Stimulated activated naive B cell treated with anti-CD40 and anti-IgM and Interleukin-4, amounts not matched to agents 10 μg/mL and 1 μg/mL and 100 μg/mL, for 72 hours (primary cell): ENCODE measurements around the gene KPNA4.
A peak's percentile ranks its signal among the peaks of the same experiment; 100 is the strongest.
"Not testable (repeated sequence)": the region's sequence is repeated elsewhere in the genome, so short reads cannot be mapped to it uniquely, and the experiment has no call there.

ENCODE experiments used
- ATAC-seq, 2 donors: fragments of 150-1000 bp; cut with Tn5 transposase; replicated peaks; 2 replicates each; pipeline ENCODE4 v1.10.0; 2021; ENCODE audit warnings: moderate library complexity in 1 of 2
- DNase-seq: peaks from one replicate; pipeline ENCODE4 v3.0.0; 2021
- H3K27ac Mint-ChIP-seq: one replicate; pipeline ENCODE4 v1.8.0; 2022; ENCODE audit warnings: mild to moderate bottlenecking, mixed read lengths
- H3K27me3 Mint-ChIP-seq, 2 donors: one replicate each; pipeline ENCODE4 v1.8.0; 2022; ENCODE audit warnings: mixed read lengths in 2 of 2
- H3K36me3 Mint-ChIP-seq, 2 donors: one replicate each; pipeline ENCODE4 v1.8.0; 2022; ENCODE audit warnings: mixed read lengths in 2 of 2, mild to moderate bottlenecking in 1 of 2
- H3K4me1 Mint-ChIP-seq, 2 donors: one replicate each; pipeline ENCODE4 v1.8.0; 2022; ENCODE audit warnings: mixed read lengths in 2 of 2, mild to moderate bottlenecking in 1 of 2
- H3K4me3 Mint-ChIP-seq, 2 donors: one replicate each; pipeline ENCODE4 v1.8.0; 2022; ENCODE audit warnings: mild to moderate bottlenecking in 2 of 2, mixed read lengths in 2 of 2, moderate library complexity in 1 of 2
- H3K9me3 Mint-ChIP-seq, 2 donors: one replicate each; pipeline ENCODE4 v1.8.0; 2022; ENCODE audit warnings: mixed read lengths in 2 of 2, mild to moderate bottlenecking in 1 of 2

The KPNA4 gene, protein sequence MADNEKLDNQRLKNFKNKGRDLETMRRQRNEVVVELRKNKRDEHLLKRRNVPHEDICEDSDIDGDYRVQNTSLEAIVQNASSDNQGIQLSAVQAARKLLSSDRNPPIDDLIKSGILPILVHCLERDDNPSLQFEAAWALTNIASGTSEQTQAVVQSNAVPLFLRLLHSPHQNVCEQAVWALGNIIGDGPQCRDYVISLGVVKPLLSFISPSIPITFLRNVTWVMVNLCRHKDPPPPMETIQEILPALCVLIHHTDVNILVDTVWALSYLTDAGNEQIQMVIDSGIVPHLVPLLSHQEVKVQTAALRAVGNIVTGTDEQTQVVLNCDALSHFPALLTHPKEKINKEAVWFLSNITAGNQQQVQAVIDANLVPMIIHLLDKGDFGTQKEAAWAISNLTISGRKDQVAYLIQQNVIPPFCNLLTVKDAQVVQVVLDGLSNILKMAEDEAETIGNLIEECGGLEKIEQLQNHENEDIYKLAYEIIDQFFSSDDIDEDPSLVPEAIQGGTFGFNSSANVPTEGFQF

DNA sequence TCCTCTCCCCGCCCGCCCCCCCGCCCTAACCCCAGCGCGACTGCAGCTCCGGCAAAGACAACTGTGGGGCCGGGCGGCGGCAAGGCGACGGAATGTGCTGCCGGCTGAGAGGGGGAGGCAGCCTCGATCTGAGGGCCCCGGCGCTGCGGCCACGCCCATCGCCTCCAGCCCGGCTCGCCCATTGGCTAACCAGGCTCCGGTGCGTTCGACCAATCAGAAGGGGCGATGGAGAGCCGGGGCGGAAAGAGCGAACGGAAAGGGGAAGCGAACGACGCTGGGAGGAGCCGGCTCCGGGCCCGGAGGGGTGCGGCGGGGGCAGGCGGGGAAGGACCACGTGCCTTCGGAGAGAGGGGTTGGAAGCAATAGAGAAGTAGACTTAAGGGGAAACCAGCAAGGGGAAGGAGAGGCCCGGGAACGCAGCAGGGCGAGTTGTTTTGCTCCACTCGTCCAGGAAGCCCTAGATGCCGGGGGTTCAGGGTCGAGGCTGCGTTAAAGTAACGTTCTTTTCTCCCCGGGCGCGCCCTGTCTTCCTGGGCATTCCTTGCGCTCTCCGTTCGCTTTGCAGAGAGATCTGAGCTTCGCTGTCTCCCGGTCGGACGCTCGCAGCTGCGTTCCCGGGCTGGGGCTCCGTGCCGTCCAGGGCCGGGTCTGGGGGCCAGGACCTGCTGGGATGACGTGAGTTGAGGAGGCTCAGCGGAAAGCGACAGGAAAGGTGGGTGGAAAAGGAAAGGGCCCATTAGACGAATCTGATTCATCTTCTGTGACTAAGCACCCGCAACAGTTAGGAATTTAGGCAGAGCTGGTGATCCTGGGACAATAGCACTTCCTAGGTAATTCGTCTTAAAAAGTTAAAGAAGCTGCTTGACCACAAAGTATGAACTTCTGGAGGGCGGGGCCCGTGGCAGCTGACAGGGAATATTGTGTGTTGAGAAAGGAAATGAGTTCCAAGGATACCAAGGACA lies at the start of gene KPNA4:
Gene KPNA4 (minus strand): TSS at position 130 of the 962 bp plus-strand sequence. CDS start 289 bp downstream, outside the sequence.
- H3K4me1 Mint-ChIP-seq, result peaks cover 34 to 64% of the 10 kb centered on the region in 2 donors

DNA sequence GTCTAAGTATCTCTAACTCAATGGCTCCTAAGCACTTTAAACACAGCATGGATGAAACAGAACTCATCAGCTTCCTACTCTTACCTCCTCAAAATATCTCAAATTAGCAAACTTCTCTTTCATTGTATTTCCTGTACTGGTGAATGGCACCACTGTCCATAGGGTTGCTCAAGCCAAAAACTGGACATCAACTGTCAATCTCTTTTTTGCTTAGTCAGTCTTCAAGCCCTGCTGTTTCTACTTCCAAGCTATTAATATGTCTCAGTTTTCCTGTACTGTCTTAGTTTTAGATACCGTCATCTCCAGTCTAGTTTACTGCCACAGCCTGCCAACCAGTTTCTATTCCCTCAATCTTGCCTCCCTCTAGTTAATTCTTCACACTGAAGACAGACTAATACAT lies 48.3 kb upstream of the KPNA4 start:
- ATAC-seq (no peak), DNase-seq (no peak)
- H3K36me3 Mint-ChIP-seq, result no peaks in the 10 kb centered on the region
- H3K27ac Mint-ChIP-seq, result no peak overlapping the region
- no peak overlapping the region for H3K4me3 Mint-ChIP-seq
- H3K9me3 Mint-ChIP-seq, result no peaks in the 10 kb centered on the region
- H3K27me3 Mint-ChIP-seq, result peaks cover 9 to 22% of the 10 kb centered on the region in 2 donors
- no peaks in the 10 kb centered on the region for H3K4me1 Mint-ChIP-seq

More for the DNA sequence above, at the start of gene KPNA4:
- no peaks in the 10 kb centered on the region for H3K27me3 Mint-ChIP-seq
- ATAC-seq, result peak; percentile 90 to 92
- DNase-seq, result peak; percentile 98
- peaks cover 17 to 33% of the 10 kb centered on the region in 2 donors for H3K36me3 Mint-ChIP-seq
- peak within 1 kb of the TSS; percentile 98 for H3K4me3 Mint-ChIP-seq
- peak within 1 kb of the TSS; percentile 99 for H3K27ac Mint-ChIP-seq
- peaks cover 0 to 1% of the 10 kb centered on the region in 2 donors for H3K9me3 Mint-ChIP-seq

DNA sequence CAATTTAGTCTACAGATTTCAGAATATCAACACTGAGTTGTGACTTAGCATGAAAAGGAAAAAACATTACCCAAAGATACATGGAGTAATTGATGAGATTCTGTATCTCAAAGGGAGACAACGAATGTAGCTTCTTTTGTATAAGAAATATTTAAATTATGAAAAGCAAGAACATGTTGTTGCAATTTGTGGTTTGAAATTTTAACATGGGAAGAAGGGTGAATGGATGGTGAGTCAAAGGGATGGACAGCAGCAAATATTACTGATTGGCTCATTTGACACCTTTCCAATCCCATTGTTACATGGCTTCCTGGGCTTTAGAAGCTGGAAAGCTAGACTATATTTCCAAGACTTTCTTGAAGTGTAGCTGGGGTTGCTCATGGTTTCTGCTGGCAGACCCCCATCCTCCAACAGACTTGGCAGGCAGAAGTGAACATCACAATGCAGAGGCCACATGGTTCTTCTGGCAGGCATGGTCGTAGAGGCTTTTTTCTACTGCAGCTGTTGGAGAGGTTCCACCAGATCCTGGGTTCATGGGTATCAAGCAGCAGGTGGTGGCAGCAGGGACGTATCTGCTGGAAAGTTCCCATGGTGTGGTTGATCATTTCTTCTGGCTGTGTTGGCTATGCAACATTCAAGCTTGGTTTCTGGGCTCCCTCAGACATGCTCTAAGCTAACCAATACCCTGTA lies 47.2 kb upstream of the KPNA4 start:
- DNase-seq, result no peak
- no peaks in the 10 kb centered on the region for H3K4me1 Mint-ChIP-seq

DNA sequence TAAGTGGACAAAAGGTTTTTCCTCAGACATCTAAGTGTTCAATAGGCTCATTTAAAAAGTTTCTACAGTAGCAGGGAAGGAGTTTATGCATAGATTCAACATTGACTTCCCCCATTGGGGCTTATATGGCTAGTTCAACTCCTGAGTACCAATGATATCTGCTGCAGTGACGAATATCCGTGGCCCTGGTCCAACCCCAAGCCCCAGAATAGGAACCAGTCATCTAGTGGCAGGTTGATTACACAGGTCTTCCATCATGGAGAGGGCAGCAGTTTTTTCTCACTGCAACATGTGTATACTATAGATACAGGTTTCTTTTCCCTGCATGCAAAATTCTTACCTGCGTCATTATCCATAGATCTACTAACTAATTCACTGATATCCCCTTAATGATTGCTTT lies 45.8 kb upstream of the KPNA4 start:
- no peaks in the 10 kb centered on the region for H3K4me1 Mint-ChIP-seq
- peaks cover 6 to 18% of the 10 kb centered on the region in 2 donors for H3K27me3 Mint-ChIP-seq
- no peak overlapping the region for H3K4me3 Mint-ChIP-seq
- H3K27ac Mint-ChIP-seq, result no peak overlapping the region
- ATAC-seq (no peak), DNase-seq (no peak)
- no peaks in the 10 kb centered on the region for H3K36me3 Mint-ChIP-seq
- no peaks in the 10 kb centered on the region for H3K9me3 Mint-ChIP-seq

More for the DNA sequence above, 47.2 kb upstream of the KPNA4 start:
- Mint-ChIP-seq H3K9me3 (no peaks in the 10 kb centered on the region), H3K36me3 (no peaks in the 10 kb centered on the region), H3K27me3 (peaks cover 6 to 18% of the 10 kb centered on the region in 2 donors), H3K27ac (no peak overlapping the region), H3K4me3 (no peak overlapping the region)
- no peak for ATAC-seq

DNA sequence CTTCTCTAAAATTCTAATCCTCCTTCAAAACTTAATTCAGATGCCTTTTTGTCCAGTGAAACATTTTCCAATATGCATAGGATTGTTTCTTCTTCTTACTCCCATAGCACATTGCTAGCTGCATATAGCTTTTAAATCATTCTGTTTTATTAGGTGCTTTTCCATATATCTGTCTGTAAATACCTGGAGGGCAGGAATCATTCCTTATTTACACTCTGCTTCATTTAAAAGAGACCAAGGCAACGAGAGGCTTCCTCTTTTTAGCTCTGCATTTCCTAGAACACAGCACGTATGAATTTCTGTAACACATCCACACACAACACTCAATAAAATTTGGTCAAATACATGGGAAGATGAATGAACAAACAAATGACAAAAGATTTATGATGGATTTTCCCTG lies 43.5 kb upstream of the KPNA4 start:
- Mint-ChIP-seq H3K27ac (no peak overlapping the region), H3K9me3 (peaks cover 0 to under 1% of the 10 kb centered on the region in 2 donors), H3K4me1 (no peaks in the 10 kb centered on the region), H3K4me3 (no peak overlapping the region), H3K36me3 (no peaks in the 10 kb centered on the region), H3K27me3 (peaks cover 6 to 13% of the 10 kb centered on the region in 2 donors)
- ATAC-seq, result no peak
- no peak for DNase-seq

DNA sequence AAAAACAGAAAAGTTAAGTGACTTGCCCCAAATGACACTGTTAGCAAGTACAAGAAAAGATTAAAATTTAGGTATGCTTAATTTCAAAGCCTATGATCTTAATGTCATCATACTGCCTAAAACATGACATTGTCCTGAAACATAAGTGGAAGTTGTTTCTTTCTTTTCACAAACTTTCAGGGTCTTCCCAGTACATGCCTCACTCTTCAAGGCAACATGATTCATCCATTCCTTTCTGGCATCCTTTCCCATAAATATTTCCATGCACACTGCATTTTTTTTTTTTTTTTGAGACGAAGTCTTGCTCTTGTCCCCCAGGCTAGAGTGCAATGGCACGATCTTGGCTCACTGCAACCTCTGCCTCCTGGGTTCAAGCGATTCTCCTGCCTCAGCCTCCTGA lies 42.5 kb upstream of the KPNA4 start:
- H3K27ac Mint-ChIP-seq, result no peak overlapping the region

DNA sequence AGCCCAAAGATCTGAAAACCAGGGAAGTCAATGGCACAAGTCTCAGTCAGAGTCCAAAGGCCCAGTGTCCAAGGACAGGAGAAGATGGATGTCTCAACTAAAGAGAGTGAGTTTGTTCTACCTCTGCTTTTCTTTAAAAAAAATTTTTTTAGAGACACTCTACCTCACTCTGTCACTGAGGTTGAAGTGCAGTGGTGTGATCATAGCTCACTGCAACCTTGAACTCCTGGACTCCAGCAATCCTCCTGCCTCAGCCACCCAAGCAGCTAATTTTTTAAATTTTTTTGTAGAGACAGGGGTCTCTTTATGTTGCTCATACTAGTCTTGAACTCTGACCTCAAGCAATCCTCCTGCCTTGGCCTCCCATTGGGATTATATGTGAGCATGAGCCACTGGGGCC lies 39.9 kb upstream of the KPNA4 start:
- Mint-ChIP-seq H3K4me3 (no peak overlapping the region), H3K27ac (no peak overlapping the region), H3K9me3 (peaks cover 0 to 2% of the 10 kb centered on the region in 2 donors), H3K36me3 (no peaks in the 10 kb centered on the region), H3K27me3 (peaks cover 5 to 6% of the 10 kb centered on the region in 2 donors), H3K4me1 (no peaks in the 10 kb centered on the region)
- DNase-seq (no peak), ATAC-seq (no peak)

More for the DNA sequence above, 42.5 kb upstream of the KPNA4 start:
- Mint-ChIP-seq H3K27me3 (peaks cover 5 to 6% of the 10 kb centered on the region in 2 donors), H3K9me3 (peaks cover 0 to 2% of the 10 kb centered on the region in 2 donors), H3K36me3 (no peaks in the 10 kb centered on the region), H3K4me1 (no peaks in the 10 kb centered on the region), H3K4me3 (no peak overlapping the region)
- ATAC-seq, result no peak
- no peak for DNase-seq

DNA sequence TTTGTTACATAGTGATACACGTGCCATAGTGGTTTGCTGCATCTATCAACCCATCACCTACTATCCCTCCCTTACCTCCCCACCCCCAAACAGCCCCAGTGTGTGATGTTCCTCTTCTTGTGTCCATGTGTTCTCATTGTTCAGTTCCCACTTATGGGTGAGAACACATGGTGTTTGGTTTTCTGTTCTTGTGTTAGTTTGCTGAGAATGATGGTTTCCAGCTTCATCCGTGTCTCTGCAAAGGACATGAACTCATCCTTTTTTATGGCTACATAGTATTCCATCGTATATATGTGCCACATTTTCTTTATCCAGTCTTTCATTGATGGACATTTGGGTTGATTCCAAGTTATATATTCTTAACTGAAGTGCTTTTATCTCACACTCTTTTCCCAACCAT lies 38.5 kb upstream of the KPNA4 start:
- ATAC-seq, H3K27me3 Mint-ChIP-seq, H3K4me1 Mint-ChIP-seq, H3K4me3 Mint-ChIP-seq, H3K36me3 Mint-ChIP-seq, DNase-seq, H3K27ac Mint-ChIP-seq, H3K9me3 Mint-ChIP-seq: not testable (repeated sequence)

DNA sequence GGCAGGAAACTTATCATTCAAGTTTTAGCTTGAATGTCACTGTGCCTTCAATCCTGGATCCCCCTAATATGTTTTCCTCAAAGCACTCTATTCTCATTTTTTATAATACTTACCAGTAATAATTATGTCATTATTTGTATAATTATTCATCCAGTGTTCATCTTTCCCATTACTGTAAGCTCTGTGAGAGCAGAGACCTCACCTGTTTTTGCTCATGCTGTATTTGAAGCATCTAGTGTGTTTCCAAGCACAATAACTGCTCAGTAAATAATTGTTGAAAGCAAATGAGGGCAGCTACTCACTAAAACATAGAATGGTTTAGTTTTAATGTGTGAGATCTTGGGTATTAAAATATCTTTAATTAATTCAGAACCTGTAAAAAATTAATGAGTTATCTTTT lies 36.9 kb upstream of the KPNA4 start:
- H3K27me3 Mint-ChIP-seq, result peaks cover 0 to 5% of the 10 kb centered on the region in 2 donors
- no peaks in the 10 kb centered on the region for H3K36me3 Mint-ChIP-seq
- H3K4me3 Mint-ChIP-seq, result no peak overlapping the region
- H3K9me3 Mint-ChIP-seq, result peaks cover 0 to 2% of the 10 kb centered on the region in 2 donors
- DNase-seq (no peak), ATAC-seq (no peak)
- no peaks in the 10 kb centered on the region for H3K4me1 Mint-ChIP-seq
- no peak overlapping the region for H3K27ac Mint-ChIP-seq

DNA sequence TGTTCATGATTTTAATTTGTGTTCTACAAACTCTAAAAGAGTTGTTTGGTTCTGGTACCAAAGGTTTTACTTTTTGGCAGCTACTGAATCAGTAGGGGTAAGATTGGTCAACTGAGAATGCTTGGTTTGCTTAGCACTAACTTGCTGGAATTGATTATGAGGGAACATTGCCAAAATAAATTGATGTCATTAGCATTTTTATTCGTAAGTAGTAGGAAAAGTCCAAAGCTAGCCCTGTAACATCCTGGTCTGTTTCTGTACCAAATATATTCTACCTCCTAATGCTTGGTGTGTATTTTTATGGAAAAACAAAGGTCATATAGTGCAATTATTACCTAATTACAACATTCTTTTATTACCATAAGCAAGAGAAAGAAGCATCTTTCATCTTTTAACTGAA lies 35.9 kb upstream of the KPNA4 start:
- ATAC-seq (no peak), DNase-seq (no peak)
- Mint-ChIP-seq H3K4me3 (no peak overlapping the region), H3K27me3 (peaks cover 0 to 5% of the 10 kb centered on the region in 2 donors), H3K9me3 (peaks cover 0 to 2% of the 10 kb centered on the region in 2 donors), H3K4me1 (no peaks in the 10 kb centered on the region), H3K27ac (no peak overlapping the region), H3K36me3 (no peaks in the 10 kb centered on the region)

DNA sequence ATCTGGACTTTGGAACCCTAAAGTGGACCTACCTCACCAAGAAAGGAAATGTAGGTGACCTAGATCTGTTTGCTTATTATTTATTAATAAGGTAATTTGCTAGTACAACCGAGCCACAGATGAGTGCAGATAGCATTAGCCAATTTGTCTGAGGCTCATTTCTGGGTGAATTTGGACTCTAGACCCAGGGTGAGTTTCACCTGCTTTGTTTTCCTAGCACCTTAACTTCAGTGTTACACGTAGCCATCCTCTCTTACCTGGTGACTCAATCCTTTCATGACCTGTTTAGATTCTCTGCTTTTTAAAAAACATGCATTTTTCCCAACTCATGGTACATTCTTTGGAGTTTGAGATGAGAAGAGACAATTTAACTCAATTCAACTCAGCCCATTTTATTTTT lies 33.5 kb upstream of the KPNA4 start:
- H3K9me3 Mint-ChIP-seq, result peaks cover 0 to 8% of the 10 kb centered on the region in 2 donors
- ATAC-seq (no peak), DNase-seq (no peak)
- no peaks in the 10 kb centered on the region for H3K4me1 Mint-ChIP-seq
- H3K27me3 Mint-ChIP-seq, result peaks cover 3 to 5% of the 10 kb centered on the region in 2 donors
- H3K36me3 Mint-ChIP-seq, result no peaks in the 10 kb centered on the region
- H3K27ac Mint-ChIP-seq, result no peak overlapping the region
- no peak overlapping the region for H3K4me3 Mint-ChIP-seq

DNA sequence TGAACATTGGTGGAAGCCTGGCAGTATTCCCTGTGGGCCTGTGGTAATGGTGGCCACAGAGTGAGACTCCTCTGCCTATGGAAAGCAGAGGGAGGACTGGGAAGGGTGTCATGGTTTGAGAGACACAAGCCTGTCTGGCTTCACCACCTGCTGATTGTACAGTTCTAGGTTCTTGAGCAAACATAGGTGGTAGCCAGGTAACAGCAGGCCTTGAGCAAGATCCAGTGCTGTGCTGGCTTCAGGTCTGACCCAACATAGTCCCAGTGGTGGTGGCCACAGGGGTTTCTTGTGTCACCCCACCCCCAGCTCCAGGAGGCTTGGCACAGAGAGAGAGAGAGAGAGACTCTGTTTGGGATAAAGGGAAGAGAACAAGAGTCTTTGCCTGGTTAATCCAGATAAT lies 22.7 kb upstream of the KPNA4 start:
- no peak overlapping the region for H3K27ac Mint-ChIP-seq
- peaks cover 3 to 7% of the 10 kb centered on the region in 2 donors for H3K36me3 Mint-ChIP-seq
- DNase-seq (no peak), ATAC-seq (no peak)
- no peak overlapping the region for H3K4me3 Mint-ChIP-seq
- H3K4me1 Mint-ChIP-seq, result peaks cover 0 to 2% of the 10 kb centered on the region in 2 donors
- H3K9me3 Mint-ChIP-seq, result peaks cover 20 to 27% of the 10 kb centered on the region in 2 donors
- H3K27me3 Mint-ChIP-seq, result peaks cover 7 to 31% of the 10 kb centered on the region in 2 donors

DNA sequence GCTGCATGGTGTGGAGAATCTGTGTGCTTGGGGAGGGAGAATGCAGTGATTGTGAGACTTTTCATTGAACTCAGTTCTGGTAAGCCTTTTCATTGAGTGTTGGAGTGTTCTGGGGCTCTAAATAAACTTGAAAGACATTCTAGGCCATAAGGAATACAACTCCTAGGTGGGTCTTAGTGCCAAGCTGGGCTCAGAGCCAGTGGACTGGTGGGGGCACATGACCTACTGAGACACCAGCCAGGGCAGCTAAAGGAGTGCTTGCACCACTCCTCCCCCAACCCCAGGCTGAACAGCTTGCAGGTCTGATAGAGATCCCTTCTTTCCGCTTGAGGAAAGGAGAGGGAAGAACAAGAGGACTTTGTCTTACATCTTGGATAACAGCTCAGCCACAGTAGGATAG lies 21.7 kb upstream of the KPNA4 start:
- peaks cover 0 to 5% of the 10 kb centered on the region in 2 donors for H3K4me1 Mint-ChIP-seq
- no peak overlapping the region for H3K27ac Mint-ChIP-seq
- H3K4me3 Mint-ChIP-seq, result no peak overlapping the region
- peaks cover 16 to 27% of the 10 kb centered on the region in 2 donors for H3K9me3 Mint-ChIP-seq
- ATAC-seq (no peak), DNase-seq (no peak)
- peaks cover 7 to 31% of the 10 kb centered on the region in 2 donors for H3K27me3 Mint-ChIP-seq
- peaks cover 3 to 7% of the 10 kb centered on the region in 2 donors for H3K36me3 Mint-ChIP-seq

DNA sequence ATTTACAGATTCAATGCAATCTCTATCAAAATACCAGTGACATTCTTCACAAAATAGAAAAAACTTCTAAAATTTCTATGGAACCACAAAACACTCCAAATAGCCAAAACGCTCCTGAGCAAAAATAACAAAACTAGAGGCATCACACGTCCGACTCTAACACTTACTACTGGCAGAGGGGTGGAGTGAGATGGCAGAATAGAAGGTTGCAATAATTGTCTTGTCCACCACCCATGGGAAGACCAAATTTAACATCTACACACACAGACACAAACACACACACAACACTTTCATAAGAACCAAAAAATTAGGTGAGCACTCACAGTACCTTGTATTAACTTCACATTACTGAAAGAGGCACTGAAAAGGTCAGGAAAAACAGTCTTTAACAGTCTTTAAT lies 21.3 kb upstream of the KPNA4 start:
- peaks cover 3 to 9% of the 10 kb centered on the region in 2 donors for H3K36me3 Mint-ChIP-seq

More for the DNA sequence above, 21.3 kb upstream of the KPNA4 start:
- DNase-seq (no peak), ATAC-seq (no peak)
- Mint-ChIP-seq H3K4me3 (no peak overlapping the region), H3K27me3 (peaks cover 7 to 31% of the 10 kb centered on the region in 2 donors), H3K9me3 (peaks cover 19 to 30% of the 10 kb centered on the region in 2 donors), H3K4me1 (peaks cover 0 to 5% of the 10 kb centered on the region in 2 donors), H3K27ac (no peak overlapping the region)
